WTC11 (cell line): ENCODE results near the gene UCKL1. TPM values are rescaled to one million over a fixed set of nuclear protein-coding genes. Genes with fewer than 3 reads are reported as not detected.
A peak's percentile ranks its signal among the peaks of the same experiment; 100 is the strongest.

Experiments
- ATAC-seq: fragments of 200-7000 bp; cut with Tn5 transposase; 2 replicates; pipeline ENCODE4 v1.10.0; 2021; ENCODE audit warnings: mild to moderate bottlenecking, moderate library complexity
- CTCF ChIA-PET: fragments of 300-600 bp; sonication (Branson Sonifier 250); formaldehyde crosslinking; loops from one replicate; lab custom pipeline; 2021; ENCODE audit warnings: antibody characterized with exemption; lab: Charles Lee
- POLR2A ChIA-PET: fragments of 350-600 bp; sonication (Branson Sonifier 250); formaldehyde crosslinking; loops from one replicate; lab custom pipeline; 2021; ENCODE audit warnings: antibody characterized with exemption; lab: Charles Lee
- DNase-seq: peaks from one replicate; pipeline ENCODE4 v3.0.0; 2021; ENCODE audit warnings: low spot score
- H3K27ac Mint-ChIP-seq: 2 replicates; pipeline ENCODE4 v1.8.0; 2021; ENCODE audit warnings: mixed read lengths
- H3K27me3 Mint-ChIP-seq: 2 replicates; pipeline ENCODE4 v1.8.0; 2021; ENCODE audit warnings: low read depth, mild to moderate bottlenecking, moderate library complexity, mixed read lengths
- H3K36me3 Mint-ChIP-seq: 2 replicates; pipeline ENCODE4 v1.8.0; 2021; ENCODE audit warnings: mixed read lengths
- H3K4me1 Mint-ChIP-seq: 2 replicates; pipeline ENCODE4 v1.8.0; 2022; ENCODE audit warnings: mixed read lengths
- H3K4me3 Mint-ChIP-seq: 2 replicates; pipeline ENCODE4 v1.8.0; 2021; ENCODE audit warnings: mild to moderate bottlenecking, moderate library complexity, mixed read lengths
- H3K9me3 Mint-ChIP-seq: 2 replicates; pipeline ENCODE4 v1.8.0; 2021; ENCODE audit warnings: mixed read lengths
- GRHL2 ChIP-seq: fragments of 250-450 bp; sonication (Bioruptor Pico); IDR thresholded peaks from 2 replicates; pipeline ENCODE4 v1.8.0; 2022; ENCODE audit warnings: mild to moderate bottlenecking, moderate library complexity; ENCODE audit not compliant: insufficient replicate concordance, severe bottlenecking
- GTF2I ChIP-seq: fragments of 250-450 bp; sonication (Bioruptor Pico); conservative IDR thresholded peaks from 2 replicates; pipeline ENCODE4 v1.4.0; 2021; ENCODE audit warnings: mild to moderate bottlenecking
- HMGA2 ChIP-seq: fragments of 250-450 bp; sonication (Bioruptor Pico); IDR thresholded peaks from 2 replicates; pipeline ENCODE4 v1.4.0; 2021; ENCODE audit warnings: mild to moderate bottlenecking, moderate library complexity
- JAZF1 ChIP-seq: fragments of 250-450 bp; sonication (Bioruptor Pico); IDR thresholded peaks from 2 replicates; pipeline ENCODE4 v1.9.0; 2021; ENCODE audit warnings: moderate library complexity, mild to moderate bottlenecking, inconsistent platforms
- OVOL2 ChIP-seq: fragments of 250-450 bp; sonication (Bioruptor Pico); IDR thresholded peaks from 2 replicates; pipeline ENCODE4 v1.9.0; 2021; ENCODE audit warnings: mild to moderate bottlenecking, borderline replicate concordance
- SMAD3 ChIP-seq: sonication (generic); formaldehyde crosslinking; IDR thresholded peaks from 2 replicates; pipeline ENCODE4 v1.8.0; 2022; ENCODE audit warnings: missing genetic modification reagents, mild to moderate bottlenecking, borderline replicate concordance
- SP1 ChIP-seq: sonication (generic); formaldehyde crosslinking; conservative IDR thresholded peaks from 2 replicates; pipeline ENCODE4 v1.8.1; 2022; ENCODE audit warnings: missing genetic modification reagents
- TEAD4 ChIP-seq: sonication (generic); formaldehyde crosslinking; IDR thresholded peaks from 2 replicates; pipeline ENCODE4 v1.8.0; 2022; ENCODE audit warnings: mild to moderate bottlenecking, missing genetic modification reagents
- ZNF138 ChIP-seq: sonication (generic); formaldehyde crosslinking; conservative IDR thresholded peaks from 2 replicates; pipeline ENCODE4 v1.8.1; 2022; ENCODE audit warnings: mild to moderate bottlenecking, moderate library complexity, missing genetic modification reagents
- ZNF263 ChIP-seq: sonication (generic); formaldehyde crosslinking; IDR thresholded peaks from 2 replicates; pipeline ENCODE4 v1.8.1; 2022; ENCODE audit warnings: low read depth, mild to moderate bottlenecking, moderate library complexity, missing genetic modification reagents
- total RNA-seq: library from RNA; stranded (reverse); gene quantifications from 3 replicates; pipeline ENCODE4 v1.2.3, GENCODE V29; 2021
- TF ChIP-seq, protein P1 (sequence below): sonication (generic); formaldehyde crosslinking; IDR thresholded peaks from 2 replicates; pipeline ENCODE4 v1.8.1; 2022; ENCODE audit warnings: mild to moderate bottlenecking, moderate library complexity, missing genetic modification reagents
- TF ChIP-seq, protein P2 (sequence below): fragments of 250-450 bp; sonication (Bioruptor Pico); IDR thresholded peaks from 2 replicates; pipeline ENCODE4 v2.1.2; 2022; ENCODE audit warnings: mild to moderate bottlenecking, moderate library complexity
- TF ChIP-seq, protein P3 (sequence below): sonication (generic); formaldehyde crosslinking; IDR thresholded peaks from 2 replicates; pipeline ENCODE4 v1.8.1; 2022; ENCODE audit warnings: low read depth, mild to moderate bottlenecking, moderate library complexity, missing genetic modification reagents, borderline replicate concordance
- TF ChIP-seq, protein P4 (sequence below): sonication (generic); formaldehyde crosslinking; IDR thresholded peaks from 2 replicates; pipeline ENCODE4 v1.8.1; 2023; ENCODE audit warnings: mild to moderate bottlenecking, missing genetic modification reagents
- TF ChIP-seq, protein P5 (sequence below): fragments of 250-450 bp; sonication (Bioruptor Pico); conservative IDR thresholded peaks from 2 replicates; pipeline ENCODE4 v1.9.0; 2021; ENCODE audit warnings: mild to moderate bottlenecking
- TF ChIP-seq, protein P6 (sequence below): sonication (generic); formaldehyde crosslinking; IDR thresholded peaks from 2 replicates; pipeline ENCODE4 v1.8.1; 2022; ENCODE audit warnings: missing genetic modification reagents, borderline replicate concordance
- TF ChIP-seq, protein P7 (sequence below): fragments of 250-450 bp; sonication (Bioruptor Pico); IDR thresholded peaks from 2 replicates; pipeline ENCODE4 v1.9.0; 2021; ENCODE audit warnings: moderate library complexity, mild to moderate bottlenecking, inconsistent platforms, borderline replicate concordance
- TF ChIP-seq, protein P8 (sequence below): fragments of 200-600 bp; IDR thresholded peaks from 2 replicates; pipeline ENCODE4 v1.8.0; 2022; ENCODE audit warnings: antibody characterized with exemption

Gene UCKL1
- total RNA-seq, 1 experiment from 2014 or later, result 51.2 TPM

DNA sequence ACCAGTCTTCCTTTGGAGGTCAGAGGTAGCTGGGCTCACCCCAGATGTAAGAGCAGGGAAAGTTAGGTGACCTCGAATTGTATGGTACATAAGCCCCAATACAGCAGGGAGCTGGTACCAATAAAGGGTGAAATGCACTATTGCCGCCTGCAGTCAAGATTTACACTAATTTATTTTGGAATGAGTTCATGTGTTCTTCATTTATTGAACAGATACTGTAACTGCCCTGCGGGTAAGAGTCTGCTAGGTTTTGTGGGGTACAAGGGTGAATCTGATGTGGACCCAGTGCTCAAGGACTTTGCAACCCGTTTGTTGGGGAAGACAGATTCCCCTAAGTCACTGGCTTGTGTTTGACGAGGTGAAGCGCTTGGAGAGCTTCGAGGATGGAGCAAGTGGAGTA lies 63.8 kb downstream of the UCKL1 start (continued):
- TF ChIP-seq, protein P1, sequence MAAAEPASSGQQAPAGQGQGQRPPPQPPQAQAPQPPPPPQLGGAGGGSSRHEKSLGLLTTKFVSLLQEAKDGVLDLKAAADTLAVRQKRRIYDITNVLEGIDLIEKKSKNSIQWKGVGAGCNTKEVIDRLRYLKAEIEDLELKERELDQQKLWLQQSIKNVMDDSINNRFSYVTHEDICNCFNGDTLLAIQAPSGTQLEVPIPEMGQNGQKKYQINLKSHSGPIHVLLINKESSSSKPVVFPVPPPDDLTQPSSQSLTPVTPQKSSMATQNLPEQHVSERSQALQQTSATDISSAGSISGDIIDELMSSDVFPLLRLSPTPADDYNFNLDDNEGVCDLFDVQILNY (CRISPR knock-in tag), result no peak
- TF ChIP-seq, protein P2, sequence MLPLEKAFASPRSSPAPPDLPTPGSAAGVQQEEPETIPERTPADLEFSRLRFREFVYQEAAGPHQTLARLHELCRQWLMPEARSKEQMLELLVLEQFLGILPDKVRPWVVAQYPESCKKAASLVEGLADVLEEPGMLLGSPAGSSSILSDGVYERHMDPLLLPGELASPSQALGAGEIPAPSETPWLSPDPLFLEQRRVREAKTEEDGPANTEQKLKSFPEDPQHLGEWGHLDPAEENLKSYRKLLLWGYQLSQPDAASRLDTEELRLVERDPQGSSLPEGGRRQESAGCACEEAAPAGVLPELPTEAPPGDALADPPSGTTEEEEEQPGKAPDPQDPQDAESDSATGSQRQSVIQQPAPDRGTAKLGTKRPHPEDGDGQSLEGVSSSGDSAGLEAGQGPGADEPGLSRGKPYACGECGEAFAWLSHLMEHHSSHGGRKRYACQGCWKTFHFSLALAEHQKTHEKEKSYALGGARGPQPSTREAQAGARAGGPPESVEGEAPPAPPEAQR (CRISPR knock-in tag), result no peak
- TF ChIP-seq ZNF263, result no peak
- no peak for TF ChIP-seq OVOL2 (CRISPR knock-in tag)

DNA sequence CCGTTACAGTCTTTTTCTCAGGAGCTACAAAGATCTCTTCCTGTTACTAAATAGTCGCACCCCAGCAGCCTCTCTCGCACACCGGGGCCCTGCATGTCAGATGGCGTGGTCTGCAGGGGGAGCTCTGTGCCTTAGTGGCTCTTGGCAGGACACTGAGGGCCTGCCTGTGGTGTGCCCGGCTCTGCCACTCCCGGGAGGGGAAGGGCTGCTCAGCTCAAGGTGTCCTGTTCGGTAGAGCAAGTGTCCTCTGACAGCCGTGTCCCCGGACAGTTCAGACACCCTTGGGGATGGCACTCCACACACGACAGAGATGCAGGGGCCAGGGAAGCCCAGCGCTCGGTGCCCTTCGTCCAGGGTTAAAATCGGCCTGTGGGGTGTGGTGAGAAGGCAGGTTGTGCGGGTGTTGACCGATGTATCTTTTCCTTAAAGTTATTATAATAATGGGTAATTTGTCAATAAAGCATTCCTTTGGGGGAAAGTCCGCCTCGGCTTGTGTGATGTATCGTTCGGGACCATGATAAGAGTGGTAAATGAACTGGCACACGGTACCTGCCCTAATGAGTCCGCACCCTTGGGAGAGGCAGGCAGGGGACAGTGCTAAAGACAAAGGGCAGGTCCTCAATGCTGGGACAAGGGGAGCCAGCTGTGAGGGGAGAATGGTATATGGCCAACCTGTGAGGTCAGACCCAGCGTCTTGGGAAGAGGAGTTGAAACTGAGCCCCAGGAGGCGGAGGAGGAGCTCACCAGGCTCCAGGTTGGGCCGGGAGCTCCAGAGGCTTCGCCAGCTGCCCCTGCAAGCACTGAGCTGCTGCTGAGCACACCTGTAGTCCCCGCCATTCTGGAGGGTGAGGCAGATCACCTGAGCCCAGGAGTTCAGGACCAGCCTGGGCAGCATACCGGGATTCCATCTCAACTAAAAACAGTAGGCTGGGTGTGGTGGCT lies 64.9 kb downstream of the UCKL1 start:
- POLR2A ChIA-PET, result interaction anchor here (0.6 to 1.0 kb wide), 2 partner anchors 27 to 130 kb away, joined by 3 read pairs; partner anchors contain the start of gene TPD52L2

DNA sequence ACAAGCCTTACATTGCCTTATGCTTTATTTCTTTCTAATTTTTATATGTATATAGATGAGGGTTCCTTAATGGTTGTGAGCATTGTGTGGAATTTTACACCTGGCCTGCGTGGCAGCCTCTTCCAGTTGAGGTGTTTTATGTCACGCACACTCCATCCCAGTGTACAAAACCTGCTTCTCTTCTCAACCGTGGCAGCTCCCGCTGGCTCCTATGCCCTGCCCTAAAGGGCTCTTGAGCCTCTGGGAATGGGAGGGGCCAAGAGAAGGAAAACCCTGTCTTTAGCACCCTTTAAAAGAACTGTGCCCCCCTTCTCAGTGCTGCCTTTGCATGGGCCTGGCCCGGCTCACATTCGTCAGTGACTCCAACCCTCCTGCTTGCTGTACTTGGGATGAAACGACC lies 65.6 kb downstream of the UCKL1 start:
- H3K27me3 Mint-ChIP-seq, result no peaks in the 10 kb centered on the region
- ATAC-seq, result no peak
- peaks cover 29% of the 10 kb centered on the region for H3K36me3 Mint-ChIP-seq
- CTCF ChIA-PET, result interaction anchor here (0.6 to 2.0 kb wide), 8 partner anchors 8 to 116 kb away, joined by 3 to 6 read pairs (median 4); no protein-coding TSS in a partner anchor
- H3K9me3 Mint-ChIP-seq, result no peaks in the 10 kb centered on the region
- DNase-seq, result no peak
- POLR2A ChIA-PET, result interaction anchor here (0.6 kb wide), 1 partner anchor 129 kb away, joined by 3 read pairs; no protein-coding TSS in a partner anchor
- no peak overlapping the region for H3K4me3 Mint-ChIP-seq
- no peak overlapping the region for H3K27ac Mint-ChIP-seq
- peaks cover 4% of the 10 kb centered on the region for H3K4me1 Mint-ChIP-seq
- TF ChIP-seq GTF2I (CRISPR knock-in tag), result no peak
- no peak for TF ChIP-seq TEAD4
- no peak for TF ChIP-seq ZNF263
- TF ChIP-seq, protein P3, sequence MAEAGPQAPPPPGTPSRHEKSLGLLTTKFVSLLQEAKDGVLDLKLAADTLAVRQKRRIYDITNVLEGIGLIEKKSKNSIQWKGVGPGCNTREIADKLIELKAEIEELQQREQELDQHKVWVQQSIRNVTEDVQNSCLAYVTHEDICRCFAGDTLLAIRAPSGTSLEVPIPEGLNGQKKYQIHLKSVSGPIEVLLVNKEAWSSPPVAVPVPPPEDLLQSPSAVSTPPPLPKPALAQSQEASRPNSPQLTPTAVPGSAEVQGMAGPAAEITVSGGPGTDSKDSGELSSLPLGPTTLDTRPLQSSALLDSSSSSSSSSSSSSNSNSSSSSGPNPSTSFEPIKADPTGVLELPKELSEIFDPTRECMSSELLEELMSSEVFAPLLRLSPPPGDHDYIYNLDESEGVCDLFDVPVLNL (CRISPR knock-in tag), result no peak
- no peak for TF ChIP-seq SP1 (CRISPR knock-in tag)
- TF ChIP-seq, protein P4, sequence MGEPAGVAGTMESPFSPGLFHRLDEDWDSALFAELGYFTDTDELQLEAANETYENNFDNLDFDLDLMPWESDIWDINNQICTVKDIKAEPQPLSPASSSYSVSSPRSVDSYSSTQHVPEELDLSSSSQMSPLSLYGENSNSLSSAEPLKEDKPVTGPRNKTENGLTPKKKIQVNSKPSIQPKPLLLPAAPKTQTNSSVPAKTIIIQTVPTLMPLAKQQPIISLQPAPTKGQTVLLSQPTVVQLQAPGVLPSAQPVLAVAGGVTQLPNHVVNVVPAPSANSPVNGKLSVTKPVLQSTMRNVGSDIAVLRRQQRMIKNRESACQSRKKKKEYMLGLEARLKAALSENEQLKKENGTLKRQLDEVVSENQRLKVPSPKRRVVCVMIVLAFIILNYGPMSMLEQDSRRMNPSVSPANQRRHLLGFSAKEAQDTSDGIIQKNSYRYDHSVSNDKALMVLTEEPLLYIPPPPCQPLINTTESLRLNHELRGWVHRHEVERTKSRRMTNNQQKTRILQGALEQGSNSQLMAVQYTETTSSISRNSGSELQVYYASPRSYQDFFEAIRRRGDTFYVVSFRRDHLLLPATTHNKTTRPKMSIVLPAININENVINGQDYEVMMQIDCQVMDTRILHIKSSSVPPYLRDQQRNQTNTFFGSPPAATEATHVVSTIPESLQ (CRISPR knock-in tag), result no peak
- no peak for TF ChIP-seq SMAD3 (CRISPR knock-in tag)
- TF ChIP-seq HMGA2 (CRISPR knock-in tag), result no peak
- TF ChIP-seq, protein P5, sequence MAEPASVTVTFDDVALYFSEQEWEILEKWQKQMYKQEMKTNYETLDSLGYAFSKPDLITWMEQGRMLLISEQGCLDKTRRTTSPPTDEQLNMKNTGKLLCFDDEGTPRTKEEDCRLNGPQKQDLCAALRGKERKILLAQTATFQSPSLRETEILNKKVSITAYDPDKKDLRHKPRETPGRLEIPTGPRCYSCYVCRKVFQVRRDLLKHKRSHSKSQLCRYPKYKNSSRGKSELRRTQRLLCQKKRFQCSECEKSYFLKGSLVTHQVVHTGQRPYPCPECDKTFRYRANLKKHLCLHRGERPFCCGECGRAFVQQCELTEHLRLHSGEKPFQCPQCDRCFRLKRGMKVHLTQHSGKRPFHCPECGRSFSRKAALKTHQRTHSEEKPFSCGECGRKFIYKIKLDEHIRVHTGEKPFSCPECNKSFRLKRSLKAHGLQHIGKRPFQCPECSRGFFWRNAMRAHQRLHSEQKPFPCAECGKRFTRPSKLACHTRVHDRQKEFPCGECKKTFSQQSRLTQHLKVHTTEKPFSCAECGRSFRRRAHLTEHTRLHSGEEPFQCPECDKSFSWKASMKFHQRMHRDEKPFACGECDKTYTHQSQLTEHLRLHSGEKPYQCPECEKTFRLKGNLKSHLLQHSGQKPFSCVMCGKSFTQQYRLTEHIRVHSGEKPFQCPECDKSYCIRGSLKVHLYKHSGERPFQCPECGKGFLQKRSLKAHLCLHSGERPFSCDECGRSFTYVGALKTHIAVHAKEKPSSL (CRISPR knock-in tag), result no peak

More for the DNA sequence above, 64.9 kb downstream of the UCKL1 start:
- CTCF ChIA-PET, result interaction anchor here (0.6 to 2.0 kb wide), 10 partner anchors 9 to 116 kb away, joined by 3 to 6 read pairs (median 4); partner anchors contain the start of genes SAMD10 and TPD52L2
- Mint-ChIP-seq H3K27me3 (no peaks in the 10 kb centered on the region), H3K27ac (no peak overlapping the region), H3K4me3 (no peak overlapping the region), H3K9me3 (no peaks in the 10 kb centered on the region), H3K36me3 (peaks cover 29% of the 10 kb centered on the region), H3K4me1 (peaks cover 11% of the 10 kb centered on the region)
- DNase-seq (peak; percentile 28), ATAC-seq (no peak)
- TF ChIP-seq, protein P6, sequence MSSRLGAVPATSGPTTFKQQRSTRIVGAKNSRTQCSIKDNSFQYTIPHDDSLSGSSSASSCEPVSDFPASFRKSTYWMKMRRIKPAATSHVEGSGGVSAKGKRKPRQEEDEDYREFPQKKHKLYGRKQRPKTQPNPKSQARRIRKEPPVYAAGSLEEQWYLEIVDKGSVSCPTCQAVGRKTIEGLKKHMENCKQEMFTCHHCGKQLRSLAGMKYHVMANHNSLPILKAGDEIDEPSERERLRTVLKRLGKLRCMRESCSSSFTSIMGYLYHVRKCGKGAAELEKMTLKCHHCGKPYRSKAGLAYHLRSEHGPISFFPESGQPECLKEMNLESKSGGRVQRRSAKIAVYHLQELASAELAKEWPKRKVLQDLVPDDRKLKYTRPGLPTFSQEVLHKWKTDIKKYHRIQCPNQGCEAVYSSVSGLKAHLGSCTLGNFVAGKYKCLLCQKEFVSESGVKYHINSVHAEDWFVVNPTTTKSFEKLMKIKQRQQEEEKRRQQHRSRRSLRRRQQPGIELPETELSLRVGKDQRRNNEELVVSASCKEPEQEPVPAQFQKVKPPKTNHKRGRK, result no peak
- TF ChIP-seq, protein P7, sequence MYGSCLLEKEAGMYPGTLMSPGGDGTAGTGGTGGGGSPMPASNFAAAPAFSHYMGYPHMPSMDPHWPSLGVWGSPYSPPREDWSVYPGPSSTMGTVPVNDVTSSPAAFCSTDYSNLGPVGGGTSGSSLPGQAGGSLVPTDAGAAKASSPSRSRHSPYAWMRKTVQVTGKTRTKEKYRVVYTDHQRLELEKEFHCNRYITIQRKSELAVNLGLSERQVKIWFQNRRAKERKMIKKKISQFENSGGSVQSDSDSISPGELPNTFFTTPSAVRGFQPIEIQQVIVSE (CRISPR knock-in tag), result no peak
- TF ChIP-seq GRHL2, result no peak
- TF ChIP-seq, protein P8, sequence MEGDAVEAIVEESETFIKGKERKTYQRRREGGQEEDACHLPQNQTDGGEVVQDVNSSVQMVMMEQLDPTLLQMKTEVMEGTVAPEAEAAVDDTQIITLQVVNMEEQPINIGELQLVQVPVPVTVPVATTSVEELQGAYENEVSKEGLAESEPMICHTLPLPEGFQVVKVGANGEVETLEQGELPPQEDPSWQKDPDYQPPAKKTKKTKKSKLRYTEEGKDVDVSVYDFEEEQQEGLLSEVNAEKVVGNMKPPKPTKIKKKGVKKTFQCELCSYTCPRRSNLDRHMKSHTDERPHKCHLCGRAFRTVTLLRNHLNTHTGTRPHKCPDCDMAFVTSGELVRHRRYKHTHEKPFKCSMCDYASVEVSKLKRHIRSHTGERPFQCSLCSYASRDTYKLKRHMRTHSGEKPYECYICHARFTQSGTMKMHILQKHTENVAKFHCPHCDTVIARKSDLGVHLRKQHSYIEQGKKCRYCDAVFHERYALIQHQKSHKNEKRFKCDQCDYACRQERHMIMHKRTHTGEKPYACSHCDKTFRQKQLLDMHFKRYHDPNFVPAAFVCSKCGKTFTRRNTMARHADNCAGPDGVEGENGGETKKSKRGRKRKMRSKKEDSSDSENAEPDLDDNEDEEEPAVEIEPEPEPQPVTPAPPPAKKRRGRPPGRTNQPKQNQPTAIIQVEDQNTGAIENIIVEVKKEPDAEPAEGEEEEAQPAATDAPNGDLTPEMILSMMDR, result no peak
- TF ChIP-seq JAZF1, result no peak
- TF ChIP-seq ZNF138, result no peak
